ENCODE results near the gene PELI2. TPM values are rescaled to one million over a fixed set of nuclear protein-coding genes. Genes with fewer than 3 reads are reported as not detected.

The PELI2 gene
- total RNA-seq, 1 experiment from 2014 or later: 2.0 TPM

DNA sequence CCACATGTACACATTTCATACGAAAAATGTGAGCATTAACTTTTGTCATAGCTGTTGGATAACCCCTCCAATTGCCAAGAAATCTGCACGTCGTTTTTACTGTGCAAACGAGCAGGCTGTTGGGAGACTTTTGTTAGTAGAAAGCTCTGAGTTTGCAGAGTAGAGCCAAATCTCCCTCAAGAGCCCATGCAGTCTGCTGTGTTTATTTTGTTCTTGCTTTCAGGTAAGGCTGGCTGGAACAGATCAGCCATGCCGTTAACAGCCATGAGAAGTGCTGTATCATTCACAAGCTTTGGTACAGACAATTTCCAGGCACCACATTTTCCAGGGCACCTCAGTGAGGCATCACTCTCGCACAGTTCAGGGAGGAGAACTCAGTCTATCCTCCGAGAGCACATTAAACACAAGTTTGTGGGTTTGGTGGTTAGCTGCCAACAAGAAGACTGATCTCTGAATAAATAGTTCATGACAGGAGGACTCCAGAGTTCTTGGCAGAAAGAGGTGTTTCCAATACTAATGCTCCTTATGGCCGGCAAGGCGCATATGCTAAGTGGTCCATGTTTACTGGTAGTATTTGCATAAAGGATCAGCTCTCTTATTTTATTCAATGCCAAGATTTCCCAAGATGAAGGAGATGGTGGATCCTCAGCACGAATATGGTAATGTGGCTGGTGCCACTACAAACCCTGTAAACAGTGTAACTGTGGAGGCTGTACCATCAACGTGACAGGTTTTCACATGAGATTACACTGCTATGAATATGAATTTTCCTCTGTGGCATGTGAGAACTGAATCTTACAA is 30.3 kb upstream of the PELI2 start:
- H3K4me3 ChIP-seq (replicated peaks in 1 of 2; ENCODE audit: low read depth in 1 of 2, low read length in 2 of 2): no peak overlapping the region
- no peaks in the 10 kb centered on the region for H3K36me3 ChIP-seq (ENCODE audit: control insufficient read depth in 1 of 2, insufficient read depth in 2 of 2, low read length in 2 of 2)
- peaks cover 53% of the 10 kb centered on the region for H3K27me3 ChIP-seq (ENCODE audit: insufficient read depth, low read length)
- no peak overlapping the region for H3K9ac ChIP-seq (ENCODE audit: low read length)
- H2AFZ ChIP-seq (ENCODE audit: low read depth, low read length, poor library complexity, severe bottlenecking): no peak overlapping the region
- H4K20me1 ChIP-seq (ENCODE audit: insufficient read depth): no peaks in the 10 kb centered on the region
- CTCF ChIA-PET: no interaction called here
- no peaks in the 10 kb centered on the region for H3K9me2 ChIP-seq (ENCODE audit: insufficient read depth)
- H3K9me3 ChIP-seq (ENCODE audit: control insufficient read depth in 1 of 2, insufficient read depth in 1 of 2, low read depth in 1 of 2, low read length in 2 of 2): no peaks in the 10 kb centered on the region
- ATAC-seq (no peak), DNase-seq (ENCODE audit: low read depth, low spot score) (no peak)
- TF ChIP-seq CBX3 (IDR thresholded peaks at IDR 0.05; ENCODE audit: low read depth) (no peak), RAD21 (IDR thresholded peaks at IDR 0.05; ENCODE audit: low read depth) (no peak), TCF7L2 (IDR thresholded peaks at IDR 0.05; ENCODE audit: borderline replicate concordance, extremely low read depth, insufficient read depth, insufficient read length) (no peak), EZH2phosphoT487 (IDR thresholded peaks at IDR 0.05; ENCODE audit: borderline replicate concordance) (no peak), SIN3A (IDR thresholded peaks at IDR 0.05; ENCODE audit: low read depth) (no peak), ZNF274 (IDR thresholded peaks at IDR 0.05; ENCODE audit: low read depth, low read length) (no peak), POLR2AphosphoS5 (IDR thresholded peaks at IDR 0.05; ENCODE audit: low read depth, low read length) (no peak), EZH2 (IDR thresholded peaks at IDR 0.05) (no peak), CEBPB (IDR thresholded peaks at IDR 0.05; ENCODE audit: low read depth) (no peak), SP1 (IDR thresholded peaks at IDR 0.05; ENCODE audit: low read depth) (no peak), SRF (IDR thresholded peaks at IDR 0.05; ENCODE audit: low read depth) (no peak), JUND (IDR thresholded peaks at IDR 0.05) (no peak), EGR1 (IDR thresholded peaks at IDR 0.05; ENCODE audit: low read depth) (no peak)
- TF ChIP-seq, protein P1, sequence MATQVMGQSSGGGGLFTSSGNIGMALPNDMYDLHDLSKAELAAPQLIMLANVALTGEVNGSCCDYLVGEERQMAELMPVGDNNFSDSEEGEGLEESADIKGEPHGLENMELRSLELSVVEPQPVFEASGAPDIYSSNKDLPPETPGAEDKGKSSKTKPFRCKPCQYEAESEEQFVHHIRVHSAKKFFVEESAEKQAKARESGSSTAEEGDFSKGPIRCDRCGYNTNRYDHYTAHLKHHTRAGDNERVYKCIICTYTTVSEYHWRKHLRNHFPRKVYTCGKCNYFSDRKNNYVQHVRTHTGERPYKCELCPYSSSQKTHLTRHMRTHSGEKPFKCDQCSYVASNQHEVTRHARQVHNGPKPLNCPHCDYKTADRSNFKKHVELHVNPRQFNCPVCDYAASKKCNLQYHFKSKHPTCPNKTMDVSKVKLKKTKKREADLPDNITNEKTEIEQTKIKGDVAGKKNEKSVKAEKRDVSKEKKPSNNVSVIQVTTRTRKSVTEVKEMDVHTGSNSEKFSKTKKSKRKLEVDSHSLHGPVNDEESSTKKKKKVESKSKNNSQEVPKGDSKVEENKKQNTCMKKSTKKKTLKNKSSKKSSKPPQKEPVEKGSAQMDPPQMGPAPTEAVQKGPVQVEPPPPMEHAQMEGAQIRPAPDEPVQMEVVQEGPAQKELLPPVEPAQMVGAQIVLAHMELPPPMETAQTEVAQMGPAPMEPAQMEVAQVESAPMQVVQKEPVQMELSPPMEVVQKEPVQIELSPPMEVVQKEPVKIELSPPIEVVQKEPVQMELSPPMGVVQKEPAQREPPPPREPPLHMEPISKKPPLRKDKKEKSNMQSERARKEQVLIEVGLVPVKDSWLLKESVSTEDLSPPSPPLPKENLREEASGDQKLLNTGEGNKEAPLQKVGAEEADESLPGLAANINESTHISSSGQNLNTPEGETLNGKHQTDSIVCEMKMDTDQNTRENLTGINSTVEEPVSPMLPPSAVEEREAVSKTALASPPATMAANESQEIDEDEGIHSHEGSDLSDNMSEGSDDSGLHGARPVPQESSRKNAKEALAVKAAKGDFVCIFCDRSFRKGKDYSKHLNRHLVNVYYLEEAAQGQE (IDR thresholded peaks at IDR 0.05; ENCODE audit: low read depth): no peak
- TF ChIP-seq, protein P2, sequence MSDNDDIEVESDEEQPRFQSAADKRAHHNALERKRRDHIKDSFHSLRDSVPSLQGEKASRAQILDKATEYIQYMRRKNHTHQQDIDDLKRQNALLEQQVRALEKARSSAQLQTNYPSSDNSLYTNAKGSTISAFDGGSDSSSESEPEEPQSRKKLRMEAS (IDR thresholded peaks at IDR 0.05): no peak
- TF ChIP-seq, protein P3, sequence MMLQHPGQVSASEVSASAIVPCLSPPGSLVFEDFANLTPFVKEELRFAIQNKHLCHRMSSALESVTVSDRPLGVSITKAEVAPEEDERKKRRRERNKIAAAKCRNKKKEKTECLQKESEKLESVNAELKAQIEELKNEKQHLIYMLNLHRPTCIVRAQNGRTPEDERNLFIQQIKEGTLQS (IDR thresholded peaks at IDR 0.05): no peak
- TF ChIP-seq, protein P4, sequence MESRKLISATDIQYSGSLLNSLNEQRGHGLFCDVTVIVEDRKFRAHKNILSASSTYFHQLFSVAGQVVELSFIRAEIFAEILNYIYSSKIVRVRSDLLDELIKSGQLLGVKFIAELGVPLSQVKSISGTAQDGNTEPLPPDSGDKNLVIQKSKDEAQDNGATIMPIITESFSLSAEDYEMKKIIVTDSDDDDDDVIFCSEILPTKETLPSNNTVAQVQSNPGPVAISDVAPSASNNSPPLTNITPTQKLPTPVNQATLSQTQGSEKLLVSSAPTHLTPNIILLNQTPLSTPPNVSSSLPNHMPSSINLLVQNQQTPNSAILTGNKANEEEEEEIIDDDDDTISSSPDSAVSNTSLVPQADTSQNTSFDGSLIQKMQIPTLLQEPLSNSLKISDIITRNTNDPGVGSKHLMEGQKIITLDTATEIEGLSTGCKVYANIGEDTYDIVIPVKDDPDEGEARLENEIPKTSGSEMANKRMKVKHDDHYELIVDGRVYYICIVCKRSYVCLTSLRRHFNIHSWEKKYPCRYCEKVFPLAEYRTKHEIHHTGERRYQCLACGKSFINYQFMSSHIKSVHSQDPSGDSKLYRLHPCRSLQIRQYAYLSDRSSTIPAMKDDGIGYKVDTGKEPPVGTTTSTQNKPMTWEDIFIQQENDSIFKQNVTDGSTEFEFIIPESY (IDR thresholded peaks at IDR 0.05; ENCODE audit: extremely low read depth, insufficient replicate concordance, low read length): no peak
- no peak overlapping the region for H3K27ac ChIP-seq (ENCODE audit: low read depth, low read length)
- H3K4me2 ChIP-seq (ENCODE audit: low read length): no peak overlapping the region
- POLR2A ChIA-PET: no interaction called here
- H3K4me1 ChIP-seq (ENCODE audit: control insufficient read depth in 1 of 2, insufficient read depth in 2 of 2, low read length in 2 of 2): no peaks in the 10 kb centered on the region
- H3K79me2 ChIP-seq (ENCODE audit: insufficient read depth, low read length): no peaks in the 10 kb centered on the region
- no TSS peak for BruUV-seq (replicated peaks)
- intact Hi-C loops (cut with micrococcal nuclease): no loop called here
- RAD21 ChIA-PET (ENCODE audit: low non-redundant PET in 1 of 2, low total read pairs in 2 of 2, uncharacterized antibody in 2 of 2, unreplicated experiment in 2 of 2): no interaction called here
